Tibial artery (tissue), 4 donors: ENCODE data around the gene FNIP1.
"Not testable (repeated sequence)": the region's sequence is repeated elsewhere in the genome, so short reads cannot be mapped to it uniquely, and the experiment has no call there.

Experiments
- DNase-seq, 2 donors: peaks; one replicate each; pipeline ENCODE4 v3.0.0-alpha.2; 2019
- H3K27ac ChIP-seq, 2 donors: fragments of 200-600 bp; sonication (generic) in 1 of 2; 1 replicate in 1 of 2; 2 replicates in 1 of 2; pipeline ENCODE4 v1.5.1; 2018 to 2019; ENCODE audit warnings: mild to moderate bottlenecking in 1 of 2
- H3K27me3 ChIP-seq, 2 donors: fragments of 200-600 bp; sonication (generic) in 1 of 2; one replicate each; pipeline versions ENCODE4 v1.5.1 to v1.6.0; 2016 to 2019
- H3K36me3 ChIP-seq, 3 donors: fragments of 200-600 bp; sonication (generic) in 2 of 3; one replicate each; pipeline ENCODE4 v1.5.1; 2016 to 2019; ENCODE audit warnings: mild to moderate bottlenecking in 2 of 3
- H3K4me1 ChIP-seq, 4 donors: fragments of 200-600 bp; sonication (generic) in 2 of 4; 1 replicate in 3 of 4; 2 replicates in 1 of 4; pipeline ENCODE4 v1.5.1; 2016 to 2019
- H3K4me3 ChIP-seq, 2 donors: fragments of 200-600 bp; sonication (generic) in 1 of 2; 1 replicate in 1 of 2; 2 replicates in 1 of 2; pipeline ENCODE4 v1.5.1; 2018 to 2019; ENCODE audit warnings: mild to moderate bottlenecking in 2 of 2
- H3K9me3 ChIP-seq, 3 donors: fragments of 200-600 bp; sonication (generic) in 1 of 3; one replicate each; pipeline ENCODE4 v1.5.1; 2016 to 2019
- CTCF ChIP-seq, 2 experiments: fragments of 200-600 bp in 1 of 2; fragments of 450-650 bp in 1 of 2; IDR thresholded peaks; one replicate each; pipeline ENCODE4 v1.5.1; 2017 to 2019; ENCODE audit warnings: antibody characterized with exemption in 2 of 2, mild to moderate bottlenecking in 1 of 2, moderate library complexity in 1 of 2
- intact Hi-C: fragments of 100-400 bp; cut with DNase I; formaldehyde crosslinking; loops from one replicate; pipeline ENCODE4 v1.15.0; 2023; ENCODE audit warnings: low total_unique reads

FNIP1 gene

GRCh38 chr5:131684051-131684450 lies 112.8 kb downstream of the FNIP1 start:
- Histone ChIP-seq H3K36me3 (peaks cover 0 to 18% (median 14%) of the 10 kb centered on the region in 3 donors), H3K27me3 (no peaks in the 10 kb centered on the region), H3K27ac (no peak overlapping the region), H3K4me1 (peaks cover 0 to 5% (median 0%) of the 10 kb centered on the region in 4 donors), H3K4me3 (no peak overlapping the region), H3K9me3 (no peaks in the 10 kb centered on the region)
- no peak for DNase-seq
- TF ChIP-seq CTCF (IDR thresholded peaks at IDR 0.05): no peak
- intact Hi-C loops: no loop called here

GRCh38 chr5:131682826-131683225 lies 114.0 kb downstream of the FNIP1 start:
- no peaks in the 10 kb centered on the region for H3K27me3 ChIP-seq
- TF ChIP-seq CTCF (IDR thresholded peaks at IDR 0.05): no peak
- H3K4me3 ChIP-seq: no peak overlapping the region
- intact Hi-C loops: no loop called here
- H3K9me3 ChIP-seq: no peaks in the 10 kb centered on the region
- H3K4me1 ChIP-seq: peaks cover 0 to 5% (median 0%) of the 10 kb centered on the region in 4 donors
- H3K27ac ChIP-seq: no peak overlapping the region
- peaks cover 5 to 31% (median 14%) of the 10 kb centered on the region in 3 donors for H3K36me3 ChIP-seq
- DNase-seq: no peak

DNA sequence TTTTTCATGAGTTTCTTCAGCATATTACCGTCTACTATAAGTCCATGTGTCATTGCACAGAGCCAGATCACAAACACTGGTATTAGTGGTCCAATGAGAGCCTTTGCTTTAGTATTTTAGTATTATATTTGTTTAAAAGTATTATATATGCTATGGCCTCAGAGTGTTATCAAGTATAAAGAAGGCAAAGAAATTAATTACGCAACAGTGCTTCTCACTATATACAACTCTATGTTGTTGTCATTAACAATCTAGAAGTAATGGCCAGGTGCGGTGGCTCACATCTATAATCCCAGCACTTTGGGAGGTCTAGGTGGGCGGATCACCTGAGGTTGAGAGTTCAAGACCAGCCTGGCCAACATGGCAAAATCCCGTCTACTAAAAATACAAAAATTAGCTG lies 114.6 kb downstream of the FNIP1 start:
- TF ChIP-seq CTCF (IDR thresholded peaks at IDR 0.05): no peak
- no peak overlapping the region for H3K27ac ChIP-seq
- no peak for DNase-seq
- intact Hi-C loops: no loop called here
- peaks cover 12 to 37% (median 19%) of the 10 kb centered on the region in 3 donors for H3K36me3 ChIP-seq
- H3K4me3 ChIP-seq: no peak overlapping the region
- peaks cover 0 to 5% (median 0%) of the 10 kb centered on the region in 4 donors for H3K4me1 ChIP-seq
- no peaks in the 10 kb centered on the region for H3K9me3 ChIP-seq
- H3K27me3 ChIP-seq: no peaks in the 10 kb centered on the region

DNA sequence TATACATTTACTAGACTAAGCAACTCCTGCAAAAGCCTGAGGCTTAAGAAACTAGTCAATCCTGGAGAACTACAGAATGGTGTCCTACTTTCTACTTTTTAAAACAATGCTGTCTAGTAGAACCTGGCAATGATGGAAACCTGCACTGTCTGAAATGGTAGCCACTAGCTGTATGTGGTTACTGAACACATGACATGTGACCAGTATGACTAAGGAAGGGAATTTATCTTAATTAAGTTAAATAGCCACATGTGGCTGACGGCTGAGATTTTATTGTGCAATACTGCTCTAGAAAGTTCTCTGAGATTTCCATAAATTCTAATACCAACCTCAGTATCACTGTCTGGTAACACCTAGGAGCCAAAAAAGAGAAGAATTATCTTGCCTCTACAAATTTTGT lies 116.9 kb downstream of the FNIP1 start:
- DNase-seq: no peak
- Histone ChIP-seq H3K27ac (no peak overlapping the region), H3K4me3 (no peak overlapping the region), H3K4me1 (peaks cover 0 to 5% (median 0%) of the 10 kb centered on the region in 4 donors), H3K9me3 (no peaks in the 10 kb centered on the region), H3K27me3 (no peaks in the 10 kb centered on the region), H3K36me3 (peaks cover 32 to 60% (median 38%) of the 10 kb centered on the region in 3 donors)
- intact Hi-C loops: no loop called here
- TF ChIP-seq CTCF (IDR thresholded peaks at IDR 0.05): no peak

DNA sequence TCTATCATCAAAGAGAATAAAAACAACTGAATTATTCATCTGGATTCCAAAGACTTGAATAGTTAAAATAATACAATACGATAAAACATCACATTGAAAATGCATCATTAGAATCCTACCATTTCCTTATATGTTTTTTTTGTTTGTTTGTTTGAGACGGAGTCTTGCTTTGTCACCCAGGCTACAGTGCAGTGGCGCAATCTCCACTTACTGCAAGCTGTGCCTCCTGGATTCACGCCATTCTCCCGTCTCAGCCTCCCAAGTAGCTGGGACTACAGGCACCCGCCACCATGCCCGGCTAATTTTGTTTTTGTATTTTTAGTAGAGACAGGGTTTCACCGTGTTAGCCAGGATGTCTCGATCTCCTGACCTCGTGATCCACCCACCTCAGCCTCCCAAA lies 118.5 kb downstream of the FNIP1 start:
- H3K4me3 ChIP-seq, H3K27me3 ChIP-seq, DNase-seq, H3K9me3 ChIP-seq, intact Hi-C loops, H3K27ac ChIP-seq: not testable (repeated sequence)
- Histone ChIP-seq H3K4me1 (peaks cover 0 to 20% (median 10%) of the 10 kb centered on the region in 4 donors), H3K36me3 (peaks cover 35 to 64% (median 43%) of the 10 kb centered on the region in 3 donors)

- Histone ChIP-seq H3K27ac (no peak overlapping the region), H3K4me3 (no peak overlapping the region), H3K27me3 (no peaks in the 10 kb centered on the region), H3K36me3 (peaks cover 35 to 64% (median 37%) of the 10 kb centered on the region in 3 donors), H3K9me3 (no peaks in the 10 kb centered on the region), H3K4me1 (peaks cover 0 to 30% (median 16%) of the 10 kb centered on the region in 4 donors)
- TF ChIP-seq CTCF (IDR thresholded peaks at IDR 0.05): no peak
- DNase-seq: no peak
- intact Hi-C loops: no loop called here
Measured at GRCh38 chr5:131677115-131677514, 119.7 kb downstream of the FNIP1 start.
